NCI-H2196 (cell line): ENCODE results near the gene HHIP.

ENCODE experiments used
- DNase-seq: peaks from one replicate; lab custom pipeline; 2025; ENCODE audit not compliant: unreplicated experiment; lab: John Stamatoyannopoulos, UW

The HHIP gene

GRCh38 chr4:144701683-144702233, 55.8 kb downstream of the HHIP start:
- DNase-seq = no peak

DNA sequence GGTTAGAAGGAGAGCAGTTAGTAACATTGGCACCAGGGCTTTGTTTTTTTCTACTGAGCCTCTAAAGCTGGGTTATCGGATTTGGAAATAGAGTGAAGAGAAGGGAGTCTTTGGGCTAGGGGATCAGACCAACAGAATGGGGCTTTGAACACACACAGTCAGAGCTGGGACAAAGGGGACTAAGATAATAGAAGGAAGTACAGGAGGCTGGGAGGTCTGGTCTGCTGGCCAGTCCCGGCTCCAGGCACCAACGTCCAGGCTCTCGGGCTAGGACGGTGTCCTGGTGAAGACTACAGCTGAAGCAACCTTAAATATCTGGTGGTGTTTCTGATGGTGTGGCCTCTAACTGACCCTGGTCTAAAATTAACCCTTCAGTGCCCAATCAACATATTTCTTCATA, 57.5 kb downstream of the HHIP start:
- no peak for DNase-seq

DNA sequence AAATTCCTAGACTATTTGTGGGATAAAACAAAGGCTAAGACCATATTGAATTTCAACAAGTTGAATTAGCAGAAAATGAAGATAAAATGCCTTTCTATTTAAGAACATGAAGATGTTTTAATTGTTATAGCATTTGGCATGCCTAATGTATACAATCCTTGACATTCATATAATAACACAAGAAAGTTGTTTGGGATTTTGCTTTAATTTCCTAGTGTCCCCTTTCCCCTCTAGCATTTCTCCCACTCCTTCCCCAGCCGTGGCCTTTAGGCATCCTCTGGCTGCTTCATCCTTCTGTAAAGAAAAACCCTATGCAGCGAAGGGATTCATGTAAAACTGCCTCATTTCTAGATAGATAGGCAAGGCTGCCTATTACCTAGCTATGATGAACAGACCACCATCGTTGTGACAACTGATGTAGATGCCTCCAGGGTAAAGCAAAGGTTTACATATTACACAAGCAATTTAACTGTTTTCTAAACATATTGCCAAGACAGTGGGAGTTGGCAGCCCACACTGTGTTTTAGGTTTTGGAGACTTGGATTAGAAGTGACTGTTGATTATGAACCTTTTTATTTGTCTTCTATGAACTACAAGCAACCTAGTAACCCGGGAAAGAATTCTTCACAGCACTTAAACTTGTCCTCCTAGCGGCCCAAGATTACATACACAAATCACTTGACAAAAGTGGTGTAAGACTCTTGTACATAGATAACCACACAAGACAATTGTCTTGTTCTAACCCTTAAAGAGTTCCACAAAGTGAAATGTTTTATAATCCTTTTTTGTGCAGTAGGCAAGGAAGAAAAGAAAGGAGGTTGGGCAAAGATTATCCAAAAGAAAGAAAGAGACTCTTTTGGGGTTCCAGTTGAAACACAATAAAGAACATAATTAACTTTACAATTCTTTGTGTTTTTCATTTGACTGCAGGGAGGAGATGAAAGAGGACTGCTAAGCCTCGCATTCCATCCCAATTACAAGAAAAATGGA, 59.9 kb downstream of the HHIP start:
- DNase-seq = no peak

DNA sequence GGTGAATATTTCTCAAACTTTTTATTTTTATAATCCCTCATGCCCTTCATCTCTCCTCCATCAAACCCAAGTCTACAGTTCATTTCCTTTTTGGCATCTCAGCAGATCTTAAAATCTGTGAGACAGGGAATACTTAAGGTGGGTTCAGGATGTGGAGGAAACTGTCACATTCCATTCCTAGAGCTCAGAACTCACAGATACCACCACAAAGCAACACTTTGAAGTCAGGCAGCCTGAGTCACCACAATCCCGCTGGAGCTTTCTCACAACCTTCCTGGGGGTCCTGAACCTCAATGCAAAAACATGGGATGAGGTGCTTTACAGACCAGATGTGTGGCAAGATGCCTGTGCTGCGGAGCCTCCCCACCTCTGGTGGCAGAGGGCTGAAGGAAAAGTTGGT, 63.2 kb downstream of the HHIP start:
- DNase-seq = no peak

- DNase-seq = no peak
Measured at GRCh38 chr4:144709793-144710525, 64.0 kb downstream of the HHIP start.

DNA sequence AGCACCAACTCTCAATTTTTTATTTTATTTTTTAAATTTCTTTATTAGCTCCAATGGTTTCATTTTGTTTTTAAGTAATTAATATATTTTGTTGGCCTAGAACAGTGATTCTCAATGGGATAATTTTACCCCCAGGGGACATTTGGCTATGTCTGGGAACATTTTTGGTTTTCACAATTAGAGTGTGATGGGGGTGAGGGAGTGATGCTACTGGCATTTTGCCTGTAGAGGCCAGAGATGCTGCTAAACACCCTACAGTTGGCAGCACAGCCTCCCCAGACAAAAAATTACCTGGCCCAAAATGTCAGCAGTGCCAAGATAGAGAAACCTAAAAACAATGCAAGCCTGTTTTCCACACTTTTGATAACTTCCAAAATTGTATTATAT, 64.6 kb downstream of the HHIP start:
- no peak for DNase-seq

- no peak for DNase-seq
Measured at GRCh38 chr4:144711700-144712456, 65.9 kb downstream of the HHIP start.

DNA sequence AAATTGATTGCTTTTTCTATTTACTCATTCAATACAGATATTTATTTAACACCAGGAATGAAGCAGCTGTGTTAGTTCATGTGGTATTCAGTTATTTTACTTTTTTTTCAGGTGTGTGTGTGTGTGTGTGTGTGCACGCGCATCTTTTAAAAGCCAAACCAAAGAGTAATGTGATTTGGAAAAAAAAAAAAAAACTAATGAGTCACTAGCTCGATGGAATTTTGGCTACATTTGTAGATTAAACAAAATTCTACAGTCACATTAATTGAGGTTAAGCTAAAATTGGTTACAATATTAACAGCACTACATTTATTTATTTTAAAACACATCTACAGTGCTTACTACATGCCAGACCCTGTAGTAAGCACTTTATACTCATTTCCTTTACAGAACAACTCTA, 66.8 kb downstream of the HHIP start:
- DNase-seq = no peak

DNA sequence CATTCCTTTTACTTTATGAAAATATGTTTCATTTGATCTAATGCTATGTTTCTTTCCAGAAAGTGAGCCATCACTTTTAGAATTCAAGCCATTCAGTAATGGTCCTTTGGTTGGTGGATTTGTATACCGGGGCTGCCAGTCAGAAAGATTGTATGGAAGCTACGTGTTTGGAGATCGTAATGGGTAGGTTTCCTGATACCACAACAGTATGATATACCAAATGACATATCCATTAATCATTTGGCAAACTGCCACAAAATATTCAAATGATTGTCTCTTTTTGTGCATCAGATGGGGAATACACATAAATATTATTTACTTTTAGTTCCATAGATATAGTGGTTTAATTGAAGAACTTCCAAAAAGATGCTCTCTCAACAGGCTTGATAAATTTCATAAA, 68.2 kb downstream of the HHIP start:
- no peak for DNase-seq

GRCh38 chr4:144715230-144715629, 69.3 kb downstream of the HHIP start:
- no peak for DNase-seq

GRCh38 chr4:144716778-144717177, 70.8 kb downstream of the HHIP start:
- no peak for DNase-seq

DNA sequence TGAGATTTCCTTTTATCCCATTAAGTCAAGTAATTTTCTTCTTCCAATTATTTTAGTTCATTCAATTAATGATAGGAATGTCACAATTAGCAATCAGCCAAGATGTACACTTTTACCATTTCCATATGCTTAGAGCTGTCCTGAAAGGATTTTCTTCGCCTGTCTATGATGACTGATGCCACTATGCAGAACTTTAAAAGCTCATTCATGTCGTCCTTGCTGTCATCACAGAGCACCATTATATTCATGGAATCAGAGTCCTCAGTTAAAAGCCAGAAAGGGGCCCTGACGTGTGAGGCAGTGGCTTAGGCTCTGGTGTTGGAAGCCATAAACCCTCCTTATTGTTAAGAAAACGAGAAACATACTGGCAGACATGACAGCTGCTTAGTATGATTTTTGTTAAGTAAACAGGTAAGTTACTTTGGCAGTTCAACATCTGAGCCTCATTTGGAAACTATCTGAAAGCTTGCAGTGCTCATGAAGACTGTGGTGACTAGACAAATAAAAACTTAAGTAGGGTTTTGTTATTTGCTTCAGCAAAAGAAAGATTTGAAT, 73.1 kb downstream of the HHIP start:
- DNase-seq = no peak

DNA sequence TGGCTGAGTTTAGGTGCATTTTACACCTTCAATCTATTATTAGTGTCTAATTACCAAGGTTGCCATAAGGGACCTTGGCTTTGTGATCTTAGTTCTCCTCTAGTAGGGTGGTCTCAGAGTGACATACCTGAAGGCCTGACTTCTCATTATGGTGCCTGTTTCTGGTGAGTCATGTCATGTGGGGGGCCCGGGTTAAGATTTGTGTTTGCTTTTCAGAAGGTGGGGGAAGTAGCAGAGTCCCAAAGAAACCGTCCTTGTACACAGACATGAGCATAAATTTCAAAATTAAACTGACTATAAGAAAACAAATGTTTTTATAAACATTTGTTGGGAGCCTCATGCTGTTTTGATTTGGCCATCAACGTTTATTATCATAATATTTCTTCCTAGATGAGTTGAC, 74.5 kb downstream of the HHIP start:
- no peak for DNase-seq

GRCh38 chr4:144721994-144722393, 76.0 kb downstream of the HHIP start:
- no peak for DNase-seq

DNA sequence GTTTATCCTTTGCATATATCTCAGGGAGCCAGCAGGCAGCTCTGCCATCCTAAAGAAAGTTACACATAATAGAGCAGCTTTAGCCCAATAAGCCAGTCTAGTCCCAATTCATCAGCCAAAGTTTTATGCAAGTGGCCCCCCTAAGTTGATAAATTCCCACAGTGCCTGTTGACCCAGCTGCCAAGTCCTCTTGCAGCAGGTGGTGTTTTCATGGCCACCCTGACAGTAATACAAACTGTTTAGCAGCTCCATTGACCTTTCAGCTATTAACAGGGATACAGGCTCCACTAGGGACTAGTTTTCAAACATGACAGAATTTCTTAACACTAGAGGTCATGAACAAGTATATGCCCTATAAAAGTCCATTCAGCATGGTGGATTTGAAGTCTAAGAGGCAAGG, 77.5 kb downstream of the HHIP start:
- no peak for DNase-seq

DNA sequence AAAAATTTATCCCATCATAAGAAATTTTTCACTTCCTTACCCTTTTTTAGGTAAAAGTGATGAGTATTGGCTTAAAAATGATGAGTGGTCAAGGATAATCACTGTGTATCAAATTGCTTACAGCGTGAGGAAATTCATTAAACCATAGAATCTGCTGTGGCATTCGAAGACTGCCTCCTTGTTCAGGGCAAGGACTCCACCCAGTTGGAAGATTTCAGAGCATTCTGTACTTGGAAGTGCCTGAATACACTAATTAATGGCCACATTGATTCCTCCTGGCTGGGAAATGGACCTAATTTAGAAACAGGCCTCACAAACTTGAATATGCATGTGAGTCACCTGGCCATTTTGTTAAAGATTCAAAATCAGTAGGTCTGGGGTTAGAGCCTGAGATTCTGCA, 83.2 kb downstream of the HHIP start:
- DNase-seq = no peak

GRCh38 chr4:144732584-144733428, 86.8 kb downstream of the HHIP start:
- DNase-seq = no peak

GRCh38 chr4:144733566-144733965, 87.6 kb downstream of the HHIP start:
- DNase-seq = no peak

- no peak for DNase-seq
Measured at GRCh38 chr4:144734522-144734921, 88.6 kb downstream of the HHIP start.

DNA sequence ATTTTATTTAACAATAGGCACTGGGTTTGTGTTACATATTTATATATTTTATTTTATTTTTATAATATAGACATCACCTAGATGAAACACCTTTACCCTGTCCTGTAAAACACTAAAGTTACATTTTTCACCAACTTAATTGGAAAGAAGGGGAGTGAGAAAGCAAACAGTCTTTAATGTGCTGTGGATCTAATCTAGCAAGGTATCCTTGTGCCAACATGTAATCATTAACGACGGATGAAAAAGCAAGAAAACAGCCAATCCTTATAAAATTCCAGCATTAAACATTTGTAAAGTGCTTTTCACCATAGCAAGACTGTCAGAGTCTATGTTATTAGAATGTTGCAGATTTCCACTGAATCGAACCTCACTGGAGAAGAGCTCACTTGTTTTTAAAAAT, 92.7 kb downstream of the HHIP start:
- no peak for DNase-seq
